PC-9 (cell line): ENCODE data around the gene BRSK2. TPM values are rescaled to one million over a fixed set of nuclear protein-coding genes. Genes with fewer than 3 reads are reported as not detected.

ENCODE experiments used
- BruUV-seq: library from RNA; stranded (reverse); fragments of 400-500 nt; replicated peaks from 2 replicates; lab custom pipeline; 2021; lab: Mats Ljungman, UMichigan
- CTCF ChIA-PET: fragments of 300-600 bp; sonication (Branson Sonifier 250); formaldehyde crosslinking; loops from one replicate; lab custom pipeline; 2022; ENCODE audit warnings: antibody characterized with exemption; lab: Charles Lee
- POLR2A ChIA-PET: fragments of 300-600 bp; sonication (Branson Sonifier 250); formaldehyde crosslinking; loops from one replicate; lab custom pipeline; 2022; ENCODE audit warnings: antibody characterized with exemption; ENCODE audit not compliant: unreplicated experiment; lab: Charles Lee
- DNase-seq, 2 experiments: peaks; one replicate each; pipeline versions ENCODE4 v3.0.0 to v3.0.0-alpha.2; 2015 to 2022; ENCODE audit warnings: mixed read lengths in 1 of 2
- H2AFZ ChIP-seq: fragments of 200-600 bp; sonication (generic); 2 replicates; pipeline ENCODE4 v1.8.1; 2017; ENCODE audit warnings: antibody characterized with exemption
- H3F3A ChIP-seq: fragments of 200-600 bp; sonication (generic); 2 replicates; pipeline ENCODE4 v1.8.1; 2017; ENCODE audit warnings: antibody characterized with exemption, mild to moderate bottlenecking, low read depth; ENCODE audit not compliant: insufficient read depth
- H3K27ac ChIP-seq: fragments of 200-600 bp; sonication (generic); 2 replicates; pipeline ENCODE4 v1.6.1; 2016; ENCODE audit warnings: mixed run types
- H3K27me3 ChIP-seq: fragments of 200-600 bp; sonication (generic); 2 replicates; pipeline ENCODE4 v1.6.1; 2016; ENCODE audit warnings: low read depth, mixed run types; ENCODE audit not compliant: insufficient read depth
- H3K36me3 ChIP-seq: fragments of 200-600 bp; sonication (generic); 2 replicates; pipeline ENCODE4 v1.6.1; 2016; ENCODE audit warnings: low read depth, mixed run types
- H3K4me1 ChIP-seq: fragments of 200-600 bp; sonication (generic); replicated peaks from 2 replicates; pipeline ENCODE4 v1.6.1; 2016; ENCODE audit warnings: mixed run types; ENCODE audit not compliant: insufficient read depth
- H3K4me2 ChIP-seq: fragments of 200-600 bp; sonication (generic); 2 replicates; pipeline ENCODE4 v1.6.1; 2017; ENCODE audit warnings: mixed run types
- H3K4me3 ChIP-seq: fragments of 200-600 bp; sonication (generic); 2 replicates; pipeline ENCODE4 v1.6.1; 2016; ENCODE audit warnings: mixed run types
- H3K79me2 ChIP-seq: fragments of 200-600 bp; sonication (generic); 2 replicates; pipeline ENCODE4 v1.6.1; 2017; ENCODE audit warnings: low read depth, mixed run types
- H3K9me2 ChIP-seq: fragments of 200-600 bp; sonication (generic); 2 replicates; pipeline ENCODE4 v1.8.1; 2017; ENCODE audit warnings: mild to moderate bottlenecking; ENCODE audit not compliant: insufficient read depth
- H3K9me3 ChIP-seq: fragments of 200-600 bp; sonication (generic); 2 replicates; pipeline ENCODE4 v1.8.1; 2016; ENCODE audit warnings: low read depth; ENCODE audit not compliant: insufficient read depth
- H4K20me1 ChIP-seq: fragments of 200-600 bp; sonication (generic); 2 replicates; pipeline ENCODE4 v1.8.1; 2017; ENCODE audit not compliant: insufficient read depth
- EZH2 ChIP-seq: fragments of 200-600 bp; sonication (generic); IDR thresholded peaks from 2 replicates; pipeline ENCODE4 v1.8.0; 2017; ENCODE audit warnings: antibody characterized with exemption, low read depth
- intact Hi-C: fragments of 100-400 bp; cut with micrococcal nuclease; formaldehyde crosslinking; loops from one replicate; pipeline ENCODE4 v1.10.0; 2022; ENCODE audit not compliant: unreplicated experiment
- total RNA-seq: library from RNA; stranded (reverse); gene quantifications from 2 replicates; pipeline ENCODE4 v1.2.3, GENCODE V29; 2021
- TF ChIP-seq, protein P1 (sequence below): fragments of 200-600 bp; sonication (generic); conservative IDR thresholded peaks from 2 replicates; pipeline ENCODE4 v1.6.1; 2017; ENCODE audit warnings: mixed run types, antibody characterized with exemption, mild to moderate bottlenecking, moderate library complexity

Gene BRSK2
- total RNA-seq, 1 experiment from 2014 or later: 2.9 TPM

DNA sequence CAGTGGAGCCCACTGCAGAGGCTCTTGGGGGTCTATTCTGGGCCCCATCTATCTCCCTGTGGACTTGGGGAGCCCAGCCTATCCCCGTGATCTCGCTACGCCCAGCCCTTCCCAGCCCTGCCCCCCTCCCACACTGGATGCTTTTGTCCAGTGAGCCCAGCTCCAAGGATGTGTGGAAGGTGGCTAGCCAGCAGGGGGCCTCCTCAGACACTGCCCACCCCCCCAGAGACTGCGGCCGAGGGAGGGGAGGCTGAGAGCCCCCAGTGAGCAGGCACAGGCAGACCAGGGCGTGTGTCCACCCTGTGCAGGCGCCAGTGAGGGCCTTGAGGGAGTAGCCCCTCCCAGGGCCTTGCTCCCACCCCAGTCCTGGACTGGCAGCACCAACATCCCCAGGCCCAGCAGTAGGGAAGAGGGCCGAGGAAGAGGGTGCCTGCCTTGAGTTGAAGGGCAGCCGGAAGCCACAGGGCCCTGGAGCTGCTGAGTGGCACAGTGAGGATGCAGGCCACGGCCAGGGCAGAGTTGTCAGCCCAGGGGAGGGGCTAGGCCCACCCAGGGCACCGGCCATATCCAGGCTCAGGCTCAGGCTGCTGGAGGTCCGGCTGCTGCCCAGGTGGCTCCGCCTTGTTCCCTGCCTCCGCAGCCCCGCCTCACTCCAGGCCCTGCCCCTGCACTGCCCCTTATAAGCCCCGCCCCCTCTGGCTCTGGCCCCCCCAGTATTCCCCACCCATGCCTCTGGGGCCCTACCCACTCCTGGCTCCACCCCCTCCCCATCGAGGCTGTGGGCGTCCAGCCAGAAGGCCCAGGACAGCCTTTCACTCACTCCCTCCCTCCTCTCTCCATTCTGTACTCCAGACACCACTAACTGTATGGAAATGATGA lies 68.8 kb downstream of the BRSK2 start:
- Histone ChIP-seq H3K79me2 (no peaks in the 10 kb centered on the region), H4K20me1 (no peaks in the 10 kb centered on the region), H3K36me3 (no peaks in the 10 kb centered on the region), H3K4me1 (no peaks in the 10 kb centered on the region), H3K9me3 (no peaks in the 10 kb centered on the region), H3K27ac (no peak overlapping the region), H3K4me3 (no peak overlapping the region), H3K4me2 (no peak overlapping the region), H3F3A (no peaks in the 10 kb centered on the region), H3K9me2 (no peaks in the 10 kb centered on the region), H3K27me3 (no peaks in the 10 kb centered on the region), H2AFZ (no peak overlapping the region)
- no peak for TF ChIP-seq EZH2
- TF ChIP-seq, protein P1, sequence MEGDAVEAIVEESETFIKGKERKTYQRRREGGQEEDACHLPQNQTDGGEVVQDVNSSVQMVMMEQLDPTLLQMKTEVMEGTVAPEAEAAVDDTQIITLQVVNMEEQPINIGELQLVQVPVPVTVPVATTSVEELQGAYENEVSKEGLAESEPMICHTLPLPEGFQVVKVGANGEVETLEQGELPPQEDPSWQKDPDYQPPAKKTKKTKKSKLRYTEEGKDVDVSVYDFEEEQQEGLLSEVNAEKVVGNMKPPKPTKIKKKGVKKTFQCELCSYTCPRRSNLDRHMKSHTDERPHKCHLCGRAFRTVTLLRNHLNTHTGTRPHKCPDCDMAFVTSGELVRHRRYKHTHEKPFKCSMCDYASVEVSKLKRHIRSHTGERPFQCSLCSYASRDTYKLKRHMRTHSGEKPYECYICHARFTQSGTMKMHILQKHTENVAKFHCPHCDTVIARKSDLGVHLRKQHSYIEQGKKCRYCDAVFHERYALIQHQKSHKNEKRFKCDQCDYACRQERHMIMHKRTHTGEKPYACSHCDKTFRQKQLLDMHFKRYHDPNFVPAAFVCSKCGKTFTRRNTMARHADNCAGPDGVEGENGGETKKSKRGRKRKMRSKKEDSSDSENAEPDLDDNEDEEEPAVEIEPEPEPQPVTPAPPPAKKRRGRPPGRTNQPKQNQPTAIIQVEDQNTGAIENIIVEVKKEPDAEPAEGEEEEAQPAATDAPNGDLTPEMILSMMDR: no peak
- ChIA-PET CTCF (no interaction called here), POLR2A (no interaction called here)
- DNase-seq: peak in 1 of 2 experiments; percentile 17
- BruUV-seq: no TSS peak
- intact Hi-C loops: no loop called here

DNA sequence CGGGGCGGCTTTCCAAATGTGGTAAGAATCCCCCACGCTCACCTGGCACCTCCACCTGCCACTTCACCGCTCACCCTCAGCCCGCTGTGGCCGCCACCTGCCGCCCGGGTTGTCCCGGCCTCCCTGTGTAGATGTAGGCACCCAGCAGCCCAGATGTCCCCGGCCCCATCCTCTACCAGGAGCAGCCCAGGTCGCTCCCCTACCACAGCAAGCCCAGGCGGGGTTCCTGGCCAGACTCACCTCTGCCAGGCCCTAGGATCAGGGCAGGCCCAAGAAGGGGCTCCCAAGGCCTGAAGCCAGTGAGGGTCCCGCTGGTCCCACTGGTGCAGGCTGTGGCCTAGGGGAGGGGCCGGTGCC lies 69.5 kb downstream of the BRSK2 start:
- Histone ChIP-seq H3K79me2 (no peaks in the 10 kb centered on the region), H2AFZ (no peak overlapping the region), H3K36me3 (no peaks in the 10 kb centered on the region), H3K9me2 (no peaks in the 10 kb centered on the region), H3F3A (no peaks in the 10 kb centered on the region), H3K27ac (no peak overlapping the region), H3K9me3 (no peaks in the 10 kb centered on the region), H3K4me2 (no peak overlapping the region), H3K4me3 (no peak overlapping the region), H3K27me3 (no peaks in the 10 kb centered on the region), H3K4me1 (no peaks in the 10 kb centered on the region), H4K20me1 (no peaks in the 10 kb centered on the region)
- ChIA-PET CTCF (no interaction called here), POLR2A (no interaction called here)
- no TSS peak for BruUV-seq
- intact Hi-C loops: no loop called here
- TF ChIP-seq, protein P1: no peak
- TF ChIP-seq EZH2: no peak
- no peak for DNase-seq

DNA sequence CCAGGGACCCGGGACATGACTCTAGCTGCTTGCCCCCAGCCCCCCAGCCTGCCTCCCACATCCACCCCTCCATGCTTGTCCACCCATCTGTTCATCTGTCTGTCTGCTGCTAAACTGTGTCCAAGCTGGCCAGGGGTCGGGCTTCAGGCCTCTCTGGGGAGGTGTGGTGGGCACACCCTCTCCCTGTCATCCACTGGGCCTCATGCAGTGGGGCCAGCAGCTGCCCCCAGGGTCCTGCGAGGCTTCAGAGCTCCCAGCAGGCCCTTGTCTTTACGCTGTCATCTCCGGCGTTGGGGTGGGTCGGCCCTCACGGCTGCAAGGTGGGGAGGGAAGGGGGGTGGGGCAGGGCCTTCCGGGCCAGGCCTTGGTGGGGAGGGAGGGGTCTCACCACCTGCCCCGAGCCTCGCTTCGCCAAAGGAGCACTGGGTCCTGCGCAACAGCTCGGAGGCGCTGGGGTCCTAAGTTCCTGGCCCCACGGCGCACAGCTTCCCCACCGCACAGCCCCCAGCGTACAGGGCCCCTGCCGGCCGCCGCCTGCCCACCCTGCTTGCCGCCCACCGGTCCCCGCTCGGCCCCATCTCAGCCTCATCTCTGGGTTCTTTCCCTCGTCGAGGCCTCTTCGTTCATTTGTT lies 70.1 kb downstream of the BRSK2 start:
- H2AFZ ChIP-seq: no peak overlapping the region
- no peaks in the 10 kb centered on the region for H4K20me1 ChIP-seq
- H3K4me1 ChIP-seq: no peaks in the 10 kb centered on the region
- BruUV-seq: no TSS peak
- no peak overlapping the region for H3K4me2 ChIP-seq
- H3K36me3 ChIP-seq: no peaks in the 10 kb centered on the region
- TF ChIP-seq, protein P1: no peak
- TF ChIP-seq EZH2: no peak
- intact Hi-C loops: no loop called here
- no peak overlapping the region for H3K4me3 ChIP-seq
- H3F3A ChIP-seq: no peaks in the 10 kb centered on the region
- POLR2A ChIA-PET: no interaction called here
- H3K27me3 ChIP-seq: no peaks in the 10 kb centered on the region
- no peaks in the 10 kb centered on the region for H3K79me2 ChIP-seq
- H3K27ac ChIP-seq: no peak overlapping the region
- H3K9me3 ChIP-seq: no peaks in the 10 kb centered on the region
- H3K9me2 ChIP-seq: no peaks in the 10 kb centered on the region
- CTCF ChIA-PET: no interaction called here
- no peak for DNase-seq
